BE2C (cell line): ENCODE results near the gene PCK1.

Experiments used
- DNase-seq: peaks from one replicate; pipeline ENCODE4 v3.0.0-alpha.2; 2020
- H3K27me3 ChIP-seq: fragments of 250-450 bp; sonication (Bioruptor Pico); 2 replicates; pipeline ENCODE4 v1.5.1; 2020; ENCODE audit warnings: mild to moderate bottlenecking
- H3K36me3 ChIP-seq: fragments of 250-450 bp; sonication (Bioruptor Pico); 2 replicates; pipeline ENCODE4 v1.5.1; 2020; ENCODE audit warnings: mild to moderate bottlenecking
- H3K4me1 ChIP-seq: fragments of 250-450 bp; sonication (Bioruptor Pico); 2 replicates; pipeline ENCODE4 v1.5.1; 2020
- H3K4me3 ChIP-seq: 2 replicates; pipeline ENCODE4 v1.5.1; 2011; ENCODE audit warnings: low read depth, low read length
- H3K9me3 ChIP-seq: fragments of 250-450 bp; sonication (Bioruptor Pico); 2 replicates; pipeline ENCODE4 v1.5.1; 2020
- TF ChIP-seq, protein P1 (sequence below): IDR thresholded peaks from 2 replicates; pipeline ENCODE4 v1.5.1; 2012; ENCODE audit warnings: mild to moderate bottlenecking, low read depth, low read length

Gene PCK1

DNA sequence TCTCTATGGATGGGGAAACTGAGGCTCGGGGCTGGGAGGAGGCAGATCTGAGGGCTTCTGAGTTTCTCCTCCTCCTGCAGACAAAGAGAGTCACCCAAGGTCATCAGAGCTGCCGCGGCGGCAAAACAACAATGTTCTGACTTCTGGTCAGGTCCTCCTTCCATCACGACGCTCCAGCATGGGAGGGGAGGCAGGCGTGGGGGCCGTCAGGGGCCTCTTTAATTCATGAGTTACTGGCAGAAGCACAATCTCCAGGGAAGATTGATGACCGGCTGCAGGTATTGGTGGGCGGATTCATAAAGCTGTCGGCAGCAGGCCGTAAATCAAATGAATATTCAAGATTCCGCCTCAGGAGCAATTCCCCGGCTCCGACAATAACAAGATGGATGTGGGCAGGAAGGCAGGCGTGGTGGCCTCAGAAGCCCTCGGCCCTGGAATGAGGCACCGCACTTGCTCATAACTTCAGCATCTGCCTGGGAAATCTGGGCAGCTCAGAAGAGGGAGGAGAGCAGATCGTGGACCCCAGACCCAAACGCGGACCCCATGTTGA, 19.1 kb downstream of the PCK1 start:
- Histone ChIP-seq H3K4me3 (no peak overlapping the region), H3K36me3 (no peaks in the 10 kb centered on the region), H3K27me3 (peaks cover 13% of the 10 kb centered on the region), H3K9me3 (no peaks in the 10 kb centered on the region), H3K4me1 (no peaks in the 10 kb centered on the region)
- TF ChIP-seq, protein P1, sequence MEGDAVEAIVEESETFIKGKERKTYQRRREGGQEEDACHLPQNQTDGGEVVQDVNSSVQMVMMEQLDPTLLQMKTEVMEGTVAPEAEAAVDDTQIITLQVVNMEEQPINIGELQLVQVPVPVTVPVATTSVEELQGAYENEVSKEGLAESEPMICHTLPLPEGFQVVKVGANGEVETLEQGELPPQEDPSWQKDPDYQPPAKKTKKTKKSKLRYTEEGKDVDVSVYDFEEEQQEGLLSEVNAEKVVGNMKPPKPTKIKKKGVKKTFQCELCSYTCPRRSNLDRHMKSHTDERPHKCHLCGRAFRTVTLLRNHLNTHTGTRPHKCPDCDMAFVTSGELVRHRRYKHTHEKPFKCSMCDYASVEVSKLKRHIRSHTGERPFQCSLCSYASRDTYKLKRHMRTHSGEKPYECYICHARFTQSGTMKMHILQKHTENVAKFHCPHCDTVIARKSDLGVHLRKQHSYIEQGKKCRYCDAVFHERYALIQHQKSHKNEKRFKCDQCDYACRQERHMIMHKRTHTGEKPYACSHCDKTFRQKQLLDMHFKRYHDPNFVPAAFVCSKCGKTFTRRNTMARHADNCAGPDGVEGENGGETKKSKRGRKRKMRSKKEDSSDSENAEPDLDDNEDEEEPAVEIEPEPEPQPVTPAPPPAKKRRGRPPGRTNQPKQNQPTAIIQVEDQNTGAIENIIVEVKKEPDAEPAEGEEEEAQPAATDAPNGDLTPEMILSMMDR: no peak
- no peak for DNase-seq

DNA sequence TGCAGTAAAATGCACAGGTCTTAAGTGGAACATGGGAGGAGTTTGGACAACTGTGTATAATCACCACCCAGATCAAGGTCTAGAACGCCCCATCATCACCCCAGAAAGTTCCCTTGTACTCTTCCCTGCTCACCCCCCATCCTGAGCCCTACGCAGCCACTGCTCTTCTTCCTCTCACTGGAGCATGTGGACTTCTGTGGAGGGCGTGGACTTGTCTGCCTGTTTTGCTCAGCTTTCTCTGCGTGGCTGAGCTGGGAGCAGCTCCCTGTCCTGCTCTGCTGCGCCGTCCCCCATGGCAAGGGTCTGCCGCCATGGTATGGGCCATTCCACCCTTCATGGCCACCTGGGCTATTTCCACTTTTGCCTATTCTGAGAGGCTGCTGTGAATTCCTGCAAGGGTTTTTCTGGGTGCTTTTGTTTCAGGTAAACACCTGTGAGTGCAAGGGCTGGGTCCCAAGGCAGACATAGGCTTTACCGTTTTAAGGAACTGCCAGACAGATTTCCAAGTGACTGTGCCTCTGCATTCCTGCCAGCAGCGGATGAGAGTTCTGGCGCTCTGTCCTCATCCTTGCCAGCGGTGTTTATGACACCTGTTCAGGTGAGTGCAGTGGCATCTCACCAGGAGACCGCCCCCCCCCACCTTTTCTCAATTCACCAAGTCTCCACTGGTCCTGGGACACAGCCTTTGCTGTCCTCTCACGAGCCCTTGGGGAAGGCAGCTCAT, 19.7 kb downstream of the PCK1 start:
- H3K4me3 ChIP-seq: no peak overlapping the region
- peaks cover 13% of the 10 kb centered on the region for H3K27me3 ChIP-seq
- TF ChIP-seq, protein P1: no peak
- no peak for DNase-seq
- no peaks in the 10 kb centered on the region for H3K36me3 ChIP-seq
- no peaks in the 10 kb centered on the region for H3K9me3 ChIP-seq
- no peaks in the 10 kb centered on the region for H3K4me1 ChIP-seq

DNA sequence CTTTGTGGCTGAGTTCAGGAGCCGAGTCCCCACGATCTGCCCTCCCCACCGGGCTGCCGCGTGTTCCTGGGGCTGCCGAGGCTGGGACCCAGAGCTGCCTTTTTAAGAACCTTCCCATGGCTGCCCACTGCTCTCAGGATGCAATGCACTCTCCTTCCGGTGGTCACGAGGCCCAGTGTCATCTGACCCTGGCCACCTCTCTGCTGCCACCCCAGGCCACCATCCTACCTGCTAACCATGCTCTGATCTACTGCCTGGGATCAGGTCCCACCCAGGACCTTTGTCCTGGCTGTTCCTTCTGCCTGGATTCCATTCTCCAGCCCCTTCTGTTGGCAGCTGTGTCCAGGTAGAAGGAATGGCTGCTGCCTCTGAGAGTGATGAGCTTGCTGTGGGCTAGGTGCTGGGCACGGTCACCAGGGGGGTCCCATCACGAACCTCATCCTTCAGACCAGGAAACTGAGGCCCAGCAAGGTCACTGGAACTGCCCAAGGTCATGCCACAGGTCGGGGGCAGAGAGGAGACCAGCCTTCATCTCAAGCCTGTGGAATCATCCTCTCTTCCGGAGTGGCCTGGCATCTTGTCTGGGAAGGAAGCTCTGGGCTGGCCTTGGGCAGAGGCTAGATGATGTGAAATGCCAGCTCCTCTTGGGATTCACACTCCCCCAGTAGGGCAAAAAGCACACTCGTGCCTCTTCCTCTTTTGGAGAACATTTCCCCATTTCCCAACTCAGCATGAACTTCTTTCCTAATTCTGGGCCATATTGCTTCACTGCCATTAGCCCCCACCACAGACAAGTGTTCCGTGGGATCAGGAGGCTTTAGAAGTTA, 20.5 kb downstream of the PCK1 start:
- no peaks in the 10 kb centered on the region for H3K9me3 ChIP-seq
- no peaks in the 10 kb centered on the region for H3K4me1 ChIP-seq
- DNase-seq: no peak
- H3K27me3 ChIP-seq: peaks cover 13% of the 10 kb centered on the region
- no peak overlapping the region for H3K4me3 ChIP-seq
- TF ChIP-seq, protein P1: no peak
- H3K36me3 ChIP-seq: no peaks in the 10 kb centered on the region

DNA sequence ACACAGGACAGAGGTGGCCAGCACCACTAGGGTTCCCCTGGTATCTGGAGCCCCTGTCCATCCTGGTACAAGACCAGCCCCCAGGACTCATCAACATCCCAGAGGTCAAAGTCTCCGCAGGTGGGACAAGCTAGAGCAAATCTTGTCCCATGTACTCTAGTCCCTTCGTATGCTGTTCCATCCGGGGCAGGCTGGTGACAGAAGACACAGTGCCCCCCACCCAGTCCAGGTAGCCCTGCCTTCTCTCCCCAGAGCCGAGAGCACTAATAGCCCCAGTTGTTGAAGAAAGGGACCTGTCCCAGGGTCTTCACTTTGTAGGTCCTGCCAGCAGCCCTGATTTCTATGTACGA, 21.1 kb downstream of the PCK1 start:
- Histone ChIP-seq H3K9me3 (no peaks in the 10 kb centered on the region), H3K4me1 (no peaks in the 10 kb centered on the region), H3K27me3 (peaks cover 13% of the 10 kb centered on the region), H3K36me3 (no peaks in the 10 kb centered on the region), H3K4me3 (no peak overlapping the region)
- TF ChIP-seq, protein P1: no peak
- no peak for DNase-seq

DNA sequence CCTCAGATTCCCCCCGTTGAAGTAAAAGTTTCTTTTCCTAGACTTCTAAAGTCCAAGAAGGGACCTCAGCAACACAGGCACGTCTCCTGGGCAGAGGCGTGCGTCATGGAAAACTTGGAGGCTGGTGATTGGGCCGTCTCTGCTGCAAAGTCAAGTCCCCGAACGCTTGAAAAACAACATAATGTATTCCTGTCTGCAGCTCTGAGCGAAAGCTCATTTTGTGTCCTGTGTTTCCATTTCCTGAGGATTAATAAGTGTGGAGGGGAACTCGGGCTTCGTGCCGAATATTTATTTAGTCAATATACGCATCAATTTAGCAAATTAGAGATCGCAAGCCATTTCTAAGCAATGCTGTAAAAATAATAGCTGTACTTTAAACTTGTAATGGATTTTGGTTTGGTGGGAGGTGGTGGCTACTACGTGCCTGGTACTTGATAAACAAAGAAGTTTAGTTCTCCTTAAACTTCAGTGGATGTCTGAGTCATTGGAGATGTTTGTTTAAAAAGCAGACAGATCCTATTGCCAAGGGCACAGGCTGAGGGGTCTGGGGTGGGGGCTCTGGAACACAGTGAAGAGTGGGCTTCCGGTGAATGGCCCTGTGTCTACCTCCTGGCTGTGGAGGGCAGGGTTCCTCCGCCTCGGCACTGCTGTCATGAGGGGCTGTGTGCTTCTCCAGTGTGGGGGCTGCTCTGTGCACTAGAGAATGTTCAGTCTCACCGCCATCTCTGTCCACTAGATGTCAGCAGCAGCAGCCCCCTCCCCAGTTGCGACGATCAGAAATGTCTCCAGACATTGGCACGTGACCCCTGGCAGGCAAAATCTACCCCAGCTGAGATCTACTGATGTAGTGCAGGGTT, 21.8 kb downstream of the PCK1 start:
- Histone ChIP-seq H3K4me3 (no peak overlapping the region), H3K9me3 (no peaks in the 10 kb centered on the region), H3K36me3 (no peaks in the 10 kb centered on the region), H3K27me3 (peaks cover 13% of the 10 kb centered on the region), H3K4me1 (no peaks in the 10 kb centered on the region)
- DNase-seq: peak; percentile 46
- TF ChIP-seq, protein P1: peak; percentile 80
